ENCODE measurements around the gene CASP10.
"Not testable (repeated sequence)": the region's sequence is repeated elsewhere in the genome, so short reads cannot be mapped to it uniquely, and the experiment has no call there.

Gene CASP10

GRCh38 chr2:201233812-201234662 is 51.1 kb downstream of the CASP10 start:
- no peak for DNase-seq

DNA sequence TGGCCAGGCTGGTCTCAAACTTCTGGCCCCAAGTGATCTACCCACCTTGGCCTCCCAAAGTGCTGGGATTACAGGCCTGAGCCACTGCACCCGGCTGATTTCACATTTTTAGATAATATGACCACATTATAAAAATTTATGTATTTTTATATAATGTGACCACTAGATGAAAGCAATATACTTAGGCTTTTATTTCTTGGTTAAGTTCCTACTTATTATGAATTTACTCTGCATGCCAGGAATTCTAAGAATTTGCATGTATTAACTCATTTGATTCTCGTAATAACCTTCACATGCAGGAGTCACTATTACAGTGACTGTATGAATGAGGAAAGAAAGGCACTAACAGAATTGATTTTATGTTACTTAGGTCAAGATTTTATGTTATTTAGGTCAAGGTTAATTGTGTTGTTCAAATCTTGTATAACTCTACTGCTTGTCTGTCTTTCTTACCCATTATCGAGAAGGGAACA is 51.8 kb downstream of the CASP10 start:
- no peak for DNase-seq

DNA sequence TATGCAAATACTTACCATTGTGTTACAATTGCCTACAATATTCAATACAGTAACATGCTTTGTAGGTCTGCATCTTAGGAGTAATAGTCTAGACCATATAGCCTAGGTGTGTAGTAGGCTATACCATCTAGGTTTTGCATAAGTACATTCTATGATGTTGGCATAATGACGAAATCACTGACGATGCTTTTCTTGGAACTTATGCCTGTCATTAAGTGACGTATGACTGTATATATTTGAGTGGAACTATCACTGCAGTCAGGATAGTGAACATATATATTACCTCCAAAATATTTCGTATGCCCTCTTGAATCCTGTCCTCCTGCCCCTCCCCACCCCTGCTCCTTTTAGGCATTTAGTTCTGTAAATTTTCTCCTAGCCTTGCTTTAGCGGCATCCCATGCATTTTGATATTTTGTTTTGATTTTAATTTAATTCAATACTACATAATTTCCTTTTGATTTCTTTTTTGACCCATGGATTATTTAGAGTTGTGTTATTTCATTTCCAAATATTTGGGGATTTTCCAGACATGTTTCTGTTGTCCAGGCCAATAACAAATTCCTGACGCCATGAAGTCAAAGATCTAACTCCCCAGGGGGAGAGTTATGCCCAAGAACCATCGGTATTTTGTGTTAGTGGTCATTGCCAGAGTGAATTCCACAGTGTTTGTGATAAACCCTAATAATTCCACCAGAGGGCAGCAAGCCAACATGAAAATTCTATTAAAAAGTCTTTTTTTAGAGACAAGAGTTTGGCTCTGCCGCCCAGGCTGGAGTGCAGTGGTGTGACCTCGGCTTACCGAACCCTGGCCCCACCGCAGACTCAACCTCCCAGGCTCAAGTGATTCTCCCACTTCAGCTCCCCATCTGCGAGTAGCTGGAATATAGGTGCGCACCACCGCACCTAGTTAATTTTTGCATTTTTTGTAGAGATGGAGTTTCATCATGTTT is 53.2 kb downstream of the CASP10 start:
- DNase-seq = peak; percentile 55

DNA sequence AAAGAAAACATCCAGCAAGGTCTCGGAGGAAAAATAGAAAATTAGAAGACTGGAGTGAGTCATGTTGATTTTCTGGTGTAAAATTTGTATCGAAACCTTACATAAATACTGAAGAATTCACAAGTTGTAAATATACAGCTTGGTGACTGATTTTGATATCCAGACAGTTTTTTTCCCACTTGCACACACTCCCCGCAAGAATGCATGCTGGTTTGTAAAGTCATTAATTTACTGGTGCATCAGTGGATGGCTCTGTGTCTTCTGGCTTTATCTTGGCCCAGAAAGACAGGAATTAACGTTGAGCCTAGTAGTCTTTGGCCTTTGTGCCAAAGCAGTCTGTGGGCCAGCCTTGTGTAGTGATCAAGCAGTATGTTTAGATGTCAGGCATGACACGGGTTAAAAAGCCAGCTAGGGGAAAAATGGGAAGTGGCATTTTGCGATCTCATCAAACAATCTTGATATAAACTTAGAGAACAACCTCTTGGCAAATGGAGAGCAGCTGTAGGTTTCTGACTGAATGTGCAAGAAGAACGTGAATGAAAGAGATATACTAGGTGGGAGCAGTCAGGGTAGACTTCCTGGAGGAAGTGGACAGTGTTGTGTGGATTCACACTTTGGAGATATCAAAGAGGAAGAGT is 54.7 kb downstream of the CASP10 start:
- no peak for DNase-seq

- not testable (repeated sequence) for DNase-seq
Measured at GRCh38 chr2:201239167-201239935, 56.4 kb downstream of the CASP10 start.

DNA sequence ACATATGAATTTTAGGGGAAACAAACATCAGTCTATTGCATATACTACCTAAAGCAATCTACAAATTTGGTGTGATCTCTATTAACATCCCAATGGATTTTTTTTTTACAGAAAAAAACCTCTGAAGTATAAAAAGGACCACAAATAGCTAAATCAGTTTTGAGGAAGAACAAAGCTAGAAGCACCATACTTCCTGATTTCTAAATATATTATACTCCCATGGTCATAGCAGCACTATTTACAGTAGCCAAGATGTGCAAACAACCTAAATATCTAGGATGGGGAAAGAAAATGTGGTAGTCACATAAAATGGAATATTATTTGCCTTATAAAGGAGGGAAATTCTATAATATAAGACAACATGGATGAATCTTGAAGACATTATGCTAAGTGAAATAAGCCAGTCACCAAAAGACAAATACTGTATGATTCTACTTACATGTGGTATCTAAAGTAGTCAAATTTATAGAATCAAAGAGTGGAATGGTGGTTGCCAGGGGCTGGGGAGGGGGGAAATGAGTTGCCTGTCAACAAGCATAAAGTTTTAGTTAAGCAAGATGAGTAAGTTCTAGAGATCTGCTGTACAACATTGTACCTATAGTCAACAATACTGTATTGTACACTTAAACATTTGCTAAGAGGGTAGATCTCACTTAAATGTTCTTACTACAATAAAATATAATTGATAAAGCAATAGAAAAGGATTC is 59.8 kb downstream of the CASP10 start:
- no peak for DNase-seq

DNA sequence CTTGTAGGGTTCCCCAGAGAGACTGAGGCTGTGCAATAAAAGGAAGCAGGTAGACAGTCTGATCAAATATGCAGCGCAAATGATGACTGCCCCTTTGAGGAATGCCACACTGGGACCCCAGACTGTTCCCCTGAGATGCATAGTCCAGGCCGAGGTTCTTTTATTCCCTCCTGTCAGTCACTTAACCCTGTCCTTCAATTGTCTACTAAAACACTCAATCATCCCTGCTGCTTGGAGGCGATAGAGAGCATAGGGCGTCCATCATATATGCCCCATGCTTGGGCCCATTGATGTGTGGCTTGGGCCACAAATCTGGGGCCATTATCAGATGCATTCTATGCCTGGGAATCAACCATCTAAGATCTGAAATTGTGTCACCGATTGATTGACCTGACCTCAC is 61.9 kb downstream of the CASP10 start:
- no peak for DNase-seq

GRCh38 chr2:201246280-201246679 is 63.3 kb downstream of the CASP10 start:
- no peak for DNase-seq

- DNase-seq = no peak
Measured at GRCh38 chr2:201248288-201248844, 65.4 kb downstream of the CASP10 start.

- DNase-seq = no peak
Measured at GRCh38 chr2:201249889-201250288, 66.9 kb downstream of the CASP10 start.

- no peak for DNase-seq
Measured at GRCh38 chr2:201250741-201251140, 67.8 kb downstream of the CASP10 start.

GRCh38 chr2:201254081-201254730 is 71.3 kb downstream of the CASP10 start:
- DNase-seq = no peak

- no peak for DNase-seq
Measured at GRCh38 chr2:201255408-201256033, 72.6 kb downstream of the CASP10 start.

DNA sequence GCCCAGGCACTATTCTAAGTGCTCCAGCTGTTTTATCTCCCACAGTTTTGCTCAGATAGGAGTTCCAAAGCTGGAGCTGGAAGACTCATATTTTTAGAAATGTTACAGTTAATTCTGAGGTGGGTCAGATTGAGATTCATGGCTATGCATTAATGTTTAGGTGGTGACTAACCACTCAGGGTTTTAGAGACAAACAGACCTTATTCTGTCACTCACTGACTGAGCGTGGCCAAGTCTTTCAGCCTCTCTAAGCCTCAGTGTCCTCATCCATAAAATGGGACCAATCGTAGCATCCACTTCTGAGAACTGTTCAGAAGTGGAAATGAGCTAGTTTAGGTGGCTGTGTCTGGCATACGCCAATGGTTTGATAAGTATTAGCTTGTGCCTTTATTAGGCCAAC is 73.1 kb downstream of the CASP10 start:
- DNase-seq = no peak

DNA sequence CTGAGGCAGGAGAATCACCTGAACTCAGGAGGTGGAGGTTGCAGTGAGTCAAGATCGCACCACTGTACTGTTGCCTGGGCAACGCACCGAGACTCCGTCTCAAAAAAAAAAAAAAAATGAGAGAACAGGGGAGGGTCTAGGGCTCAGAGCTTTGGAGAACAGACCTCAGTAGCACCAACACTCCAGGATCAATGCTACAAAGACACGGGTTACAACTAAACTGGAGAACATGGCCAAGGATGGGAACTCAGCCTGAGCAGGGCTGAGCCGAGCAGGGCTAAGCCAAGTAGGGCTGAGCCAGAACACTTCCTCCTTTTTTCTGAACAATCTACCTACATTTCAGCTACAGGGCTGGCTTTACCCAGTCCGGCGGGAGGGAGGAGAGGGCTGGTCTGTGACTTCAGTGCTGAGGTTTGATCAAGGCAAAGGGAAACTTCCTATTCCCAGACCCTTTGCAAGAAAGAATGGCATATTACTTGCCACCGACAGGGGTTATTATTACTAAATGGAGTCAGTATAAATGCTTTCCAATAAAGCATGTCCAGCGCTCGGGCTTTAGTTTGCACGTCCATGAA is 74.5 kb downstream of the CASP10 start:
- DNase-seq = peak; percentile 47

DNA sequence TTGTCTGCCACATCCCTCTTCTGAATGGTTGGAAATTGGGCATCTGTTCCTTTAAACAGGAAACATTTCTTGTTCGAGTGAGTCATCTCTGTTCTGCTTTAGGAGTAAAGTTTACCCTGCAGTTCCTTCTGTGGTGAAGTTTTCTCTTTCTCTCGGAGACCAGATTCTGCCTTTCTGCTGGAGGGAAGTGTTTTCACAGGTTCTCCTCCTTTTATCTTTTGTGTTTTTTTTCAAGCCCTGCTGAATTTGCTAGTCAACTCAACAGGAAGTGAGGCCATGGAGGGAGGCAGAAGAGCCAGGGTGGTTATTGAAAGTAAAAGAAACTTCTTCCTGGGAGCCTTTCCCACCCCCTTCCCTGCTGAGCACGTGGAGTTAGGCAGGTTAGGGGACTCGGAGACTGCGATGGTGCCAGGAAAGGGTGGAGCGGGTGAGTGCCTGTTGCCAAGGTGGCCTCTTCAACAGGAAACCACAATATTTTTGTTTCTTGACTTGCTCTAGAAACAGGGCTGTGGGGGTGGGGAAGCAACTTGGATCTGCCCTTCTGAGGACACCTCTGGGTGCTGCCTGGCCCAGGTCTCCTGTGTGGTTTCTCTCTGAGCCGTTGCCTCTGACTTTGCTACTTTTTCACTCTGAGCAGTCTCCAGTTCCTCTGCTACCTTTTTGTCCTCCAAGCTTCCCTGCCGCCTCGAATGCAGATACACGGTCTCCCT is 75.2 kb downstream of the CASP10 start:
- peak; percentile 92 for DNase-seq

- DNase-seq = no peak
Measured at GRCh38 chr2:201258666-201259615, 76.0 kb downstream of the CASP10 start.

DNA sequence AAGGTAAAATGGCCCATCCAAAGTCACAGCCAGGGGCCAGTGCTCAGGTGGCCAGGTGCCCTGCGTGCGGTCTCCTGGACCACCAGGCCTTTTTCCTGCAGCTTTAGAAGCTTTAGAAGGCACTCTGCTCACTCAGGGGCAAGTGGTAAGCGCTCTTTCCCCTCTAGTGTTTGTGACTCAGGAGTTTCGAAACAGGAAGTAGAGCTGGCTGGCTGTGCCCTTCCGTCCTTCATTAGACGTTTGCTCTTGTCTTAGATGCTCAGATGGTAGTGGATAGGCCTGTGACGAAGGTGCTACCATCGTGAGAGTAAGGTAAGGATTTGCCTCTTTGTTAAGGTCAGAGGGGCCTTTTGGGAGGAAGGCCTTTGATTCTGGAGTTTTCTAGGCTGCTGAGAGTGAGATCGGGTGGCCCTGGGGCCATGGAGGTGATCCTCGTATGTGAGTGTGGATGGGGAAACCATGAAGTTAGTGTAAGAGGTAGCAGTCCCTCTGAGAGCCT is 77.4 kb downstream of the CASP10 start, which contains the start of gene CASP8:
Gene CASP8 (plus strand): TSS at position 235 of the 499 bp plus-strand sequence. CDS start 5,951 bp downstream, outside the sequence.
- DNase-seq = peak; percentile 72
